Measurements from ENCODE around the gene TFDP1. TPM values are rescaled to one million over a fixed set of nuclear protein-coding genes. Genes with fewer than 3 reads are reported as not detected.

The TFDP1 gene
- total and polyA plus RNA-seq, 2 of the 4 experiments (the other 2 are of a cell fraction), result 59.3 to 97.0 TPM

DNA sequence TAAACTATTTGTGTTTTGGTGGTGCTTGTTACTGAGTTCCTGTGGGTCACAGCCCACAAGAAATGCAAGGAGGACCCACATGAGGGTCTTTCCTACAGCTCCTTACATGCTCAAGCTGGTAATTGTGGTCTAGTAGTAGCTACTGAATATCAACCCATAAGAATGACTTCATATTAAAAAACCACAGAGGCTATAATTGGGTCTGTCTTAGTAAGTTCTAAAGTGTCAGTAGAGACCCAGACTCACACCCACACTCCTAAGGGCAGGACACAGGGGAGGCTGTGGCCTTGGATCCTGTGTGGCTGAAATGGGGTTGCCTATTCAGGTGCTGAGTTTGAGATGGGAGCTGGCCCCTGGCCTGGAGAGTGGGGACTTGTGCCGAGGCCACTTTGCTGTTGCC lies 19.6 kb downstream of the TFDP1 start:
- Histone ChIP-seq H3K56ac (ENCODE audit: extremely low read depth, insufficient read depth, low read length) (no peak overlapping the region), H3K27me3 (ENCODE audit: control insufficient read depth, insufficient read depth, low read length) (no peaks in the 10 kb centered on the region), H3K9ac (ENCODE audit: low read depth, low read length) (no peak overlapping the region), H3K14ac (replicated peaks; ENCODE audit: low read depth, low read length) (no peak overlapping the region), H3K4me2 (ENCODE audit: low read depth, low read length) (no peak overlapping the region), H3K18ac (ENCODE audit: low read depth, low read length) (no peak overlapping the region), H4K8ac (ENCODE audit: low read depth in 2 of 2, low read length in 2 of 2) (no peak overlapping the region), H2AK9ac (replicated peaks; ENCODE audit: low read depth, low read length, poor library complexity) (no peak overlapping the region), H2BK5ac (ENCODE audit: low read depth, low read length, poor library complexity, severe bottlenecking) (no peak overlapping the region), H3K4me3 (ENCODE audit: insufficient read depth, low read depth, low read length) (no peak overlapping the region), H3K4me1 (ENCODE audit: control insufficient read depth, insufficient read depth, low read length) (no peaks in the 10 kb centered on the region), H3K36me3 (ENCODE audit: control insufficient read depth, insufficient read depth, low read length) (peaks cover 24% of the 10 kb centered on the region), H2AK5ac (ENCODE audit: low read depth, low read length) (no peak overlapping the region), H2BK120ac (ENCODE audit: low read depth, low read length) (no peak overlapping the region), H3K79me1 (ENCODE audit: low read depth in 1 of 2, low read length in 2 of 2) (peaks cover 16 to 82% of the 10 kb centered on the region in 2 experiments), H4K5ac (ENCODE audit: low read depth, low read length) (no peak overlapping the region), H3K27ac (ENCODE audit: insufficient read depth, low read length) (no peak overlapping the region), H3K9me3 (ENCODE audit: control insufficient read depth, insufficient read depth, low read length) (no peaks in the 10 kb centered on the region; the same call in 1 of the 2 replicates), H3K4ac (ENCODE audit: low read depth, low read length) (no peak overlapping the region), H3K23ac (ENCODE audit: low read depth, low read length) (no peak overlapping the region), H2BK20ac (ENCODE audit: low read depth, low read length) (no peak overlapping the region), H2AFZ (replicated peaks; ENCODE audit: low read length, poor library complexity) (no peak overlapping the region), H3K9me1 (ENCODE audit: insufficient read depth, low read length) (peaks cover 9% of the 10 kb centered on the region), H2BK15ac (ENCODE audit: low read depth, low read length) (no peak overlapping the region), H4K91ac (ENCODE audit: insufficient read depth, low read depth, low read length) (no peak overlapping the region), H4K20me1 (ENCODE audit: insufficient read depth, low read length) (peaks cover 87% of the 10 kb centered on the region)
- CTCF ChIA-PET, result interaction anchor here (0.6 kb wide), 1 partner anchor 13 kb away, joined by 5 read pairs; no protein-coding TSS in a partner anchor
- dilution Hi-C loops (cut with HindIII; ENCODE audit: low sequenced_read_pairs, unreplicated experiment), result no loop called here
- WGBS, 2 experiments (ENCODE audit: extremely low coverage in 2 of 2, insufficient read length in 1 of 2), result no CpG with 5 or more reads among the region's 1 CpG
- ATAC-seq (ENCODE audit: low read depth) (no peak), DNase-seq (no peak)
- no TSS peak for BruUV-seq (replicated peaks)
- POLR2A ChIA-PET (ENCODE audit: unreplicated experiment), result no interaction called here
- TF ChIP-seq NFE2L2 (IDR thresholded peaks at IDR 0.05; ENCODE audit: low read depth, low read length) (no peak), MAZ (IDR thresholded peaks at IDR 0.05; ENCODE audit: borderline replicate concordance, low read depth, low read length) (no peak), BHLHE40 (IDR thresholded peaks at IDR 0.05; ENCODE audit: low read depth, low read length) (no peak), CTCF (conservative IDR thresholded peaks at IDR 0.05; ENCODE audit: low read depth, low read length) (no peak), FOS (IDR thresholded peaks at IDR 0.05; ENCODE audit: low read depth, low read length) (no peak), RFX5 (IDR thresholded peaks at IDR 0.05; ENCODE audit: low read depth, low read length) (no peak), MAFK (IDR thresholded peaks at IDR 0.05; ENCODE audit: low read depth, low read length) (no peak), POLR2A (IDR thresholded peaks at IDR 0.05; ENCODE audit: low read depth, low read length) (no peak), ELK1 (IDR thresholded peaks at IDR 0.05; ENCODE audit: borderline replicate concordance, low read depth, low read length) (no peak)
- in situ Hi-C loops (cut with MboI; ENCODE audit: low sequenced_read_pairs), result no loop called here
- intact Hi-C loops (cut with micrococcal nuclease), result no loop called here
